ENCODE measurements around the gene MAPK14.

GRCh38 chr6:36050305-36050704 lies 22.7 kb downstream of the MAPK14 start:
- TF ChIP-seq EZH2 (IDR thresholded peaks at IDR 0.05; ENCODE audit: borderline replicate concordance, low read depth, low read length, severe bottlenecking): no peak
- no peak for TF ChIP-seq CTCF (IDR thresholded peaks at IDR 0.05; ENCODE audit: extremely low read depth in 1 of 2, insufficient read depth in 1 of 2, low read depth in 1 of 2, low read length in 2 of 2)
- TF ChIP-seq POLR2A (IDR thresholded peaks at IDR 0.05; ENCODE audit: low read depth, low read length): no peak
- TF ChIP-seq MAX (IDR thresholded peaks at IDR 0.05; ENCODE audit: insufficient read depth, insufficient read length): no peak
- TF ChIP-seq FOS (IDR thresholded peaks at IDR 0.05; ENCODE audit: borderline replicate concordance, insufficient read depth, low read length): no peak
- no peak for TF ChIP-seq POLR2AphosphoS5 (IDR thresholded peaks at IDR 0.05; ENCODE audit: insufficient read depth, low read depth, low read length)
- TF ChIP-seq JUN (IDR thresholded peaks at IDR 0.05; ENCODE audit: borderline replicate concordance, insufficient read depth, insufficient read length, low read depth): no peak
- no peak for TF ChIP-seq MYC (IDR thresholded peaks at IDR 0.05; ENCODE audit: low read depth, low read length)
- no peak for TF ChIP-seq GATA2 (IDR thresholded peaks at IDR 0.05; ENCODE audit: insufficient read depth, insufficient read length, low read depth, low read length)
